ENCODE measurements around the gene TMEM131L. TPM values are rescaled to one million over a fixed set of nuclear protein-coding genes. Genes with fewer than 3 reads are reported as not detected.

The TMEM131L gene
- total and polyA plus RNA-seq, 8 donors, result 2.4 to 40.0 (median 13.6) TPM

DNA sequence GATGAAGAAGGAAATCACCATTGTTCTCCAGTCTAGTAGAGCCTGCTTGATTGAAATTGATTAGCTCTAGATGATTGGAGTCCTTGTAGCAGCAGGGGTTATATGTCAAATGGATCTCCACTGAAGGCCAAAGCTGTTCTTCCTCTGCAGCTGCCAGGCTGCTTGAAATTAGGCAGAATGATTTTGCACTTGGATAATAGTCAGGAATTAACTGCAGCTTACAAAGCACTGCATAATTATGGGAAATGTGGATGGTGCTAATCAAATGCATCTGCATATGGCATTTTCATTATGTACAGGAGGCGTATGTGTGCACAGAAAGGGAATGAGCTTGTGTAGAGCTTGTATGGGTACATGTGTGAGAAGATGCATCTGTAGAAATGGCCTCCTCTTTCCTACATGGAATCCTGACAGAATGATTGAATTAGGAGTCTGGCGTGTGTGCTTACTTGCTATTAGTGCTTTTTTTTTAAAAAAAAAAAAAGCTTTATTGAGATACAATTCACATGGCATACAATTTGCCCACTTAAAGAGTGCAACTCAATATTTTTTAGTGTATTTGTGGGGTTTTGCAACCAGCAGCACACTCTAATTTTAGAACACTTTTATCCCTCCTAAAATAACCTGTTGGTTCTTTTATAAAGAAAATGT, 65.9 kb downstream of the TMEM131L start:
- 78 to 90% (median 78%) methylated on average over 2 of the region's 2 CpGs for WGBS, 5 donors
- no peak for DNase-seq
- Histone ChIP-seq H3K9me3 (no peaks in the 10 kb centered on the region), H3K27me3 (no peaks in the 10 kb centered on the region), H3K27ac (no peak overlapping the region), H3K4me1 (peaks cover 9 to 71% (median 34%) of the 10 kb centered on the region in 4 donors), H3K4me3 (no peak overlapping the region), H3K36me3 (no peaks in the 10 kb centered on the region)
- TF ChIP-seq EP300 (IDR thresholded peaks at IDR 0.05) (no peak), POLR2AphosphoS5 (IDR thresholded peaks at IDR 0.05) (no peak), POLR2A (IDR thresholded peaks at IDR 0.05) (no peak)
- TF ChIP-seq, protein P1, sequence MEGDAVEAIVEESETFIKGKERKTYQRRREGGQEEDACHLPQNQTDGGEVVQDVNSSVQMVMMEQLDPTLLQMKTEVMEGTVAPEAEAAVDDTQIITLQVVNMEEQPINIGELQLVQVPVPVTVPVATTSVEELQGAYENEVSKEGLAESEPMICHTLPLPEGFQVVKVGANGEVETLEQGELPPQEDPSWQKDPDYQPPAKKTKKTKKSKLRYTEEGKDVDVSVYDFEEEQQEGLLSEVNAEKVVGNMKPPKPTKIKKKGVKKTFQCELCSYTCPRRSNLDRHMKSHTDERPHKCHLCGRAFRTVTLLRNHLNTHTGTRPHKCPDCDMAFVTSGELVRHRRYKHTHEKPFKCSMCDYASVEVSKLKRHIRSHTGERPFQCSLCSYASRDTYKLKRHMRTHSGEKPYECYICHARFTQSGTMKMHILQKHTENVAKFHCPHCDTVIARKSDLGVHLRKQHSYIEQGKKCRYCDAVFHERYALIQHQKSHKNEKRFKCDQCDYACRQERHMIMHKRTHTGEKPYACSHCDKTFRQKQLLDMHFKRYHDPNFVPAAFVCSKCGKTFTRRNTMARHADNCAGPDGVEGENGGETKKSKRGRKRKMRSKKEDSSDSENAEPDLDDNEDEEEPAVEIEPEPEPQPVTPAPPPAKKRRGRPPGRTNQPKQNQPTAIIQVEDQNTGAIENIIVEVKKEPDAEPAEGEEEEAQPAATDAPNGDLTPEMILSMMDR (IDR thresholded peaks at IDR 0.05), result no peak
- intact Hi-C loops (cut with DNase I; ENCODE audit: low total_unique reads), result no loop called here

DNA sequence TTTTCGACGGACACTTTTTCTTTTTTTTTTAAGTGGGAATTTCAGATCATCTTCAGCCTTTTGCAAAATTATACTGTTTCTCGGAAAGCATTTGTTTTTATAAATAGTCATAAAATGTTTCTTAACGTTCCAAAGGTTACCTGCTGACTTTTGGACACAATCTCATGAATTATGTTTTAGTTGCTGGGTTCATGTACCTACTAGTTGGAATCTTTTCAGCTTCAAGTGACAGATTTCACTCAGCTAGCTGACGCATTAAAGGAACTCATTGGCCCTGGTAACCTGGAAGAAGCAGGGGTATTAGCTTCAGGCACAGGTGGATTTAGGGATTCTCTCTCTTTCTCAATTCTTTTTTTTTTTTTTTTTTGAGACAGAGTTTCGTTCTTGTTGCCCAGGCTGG, 66.5 kb downstream of the TMEM131L start:
- no peak for DNase-seq

DNA sequence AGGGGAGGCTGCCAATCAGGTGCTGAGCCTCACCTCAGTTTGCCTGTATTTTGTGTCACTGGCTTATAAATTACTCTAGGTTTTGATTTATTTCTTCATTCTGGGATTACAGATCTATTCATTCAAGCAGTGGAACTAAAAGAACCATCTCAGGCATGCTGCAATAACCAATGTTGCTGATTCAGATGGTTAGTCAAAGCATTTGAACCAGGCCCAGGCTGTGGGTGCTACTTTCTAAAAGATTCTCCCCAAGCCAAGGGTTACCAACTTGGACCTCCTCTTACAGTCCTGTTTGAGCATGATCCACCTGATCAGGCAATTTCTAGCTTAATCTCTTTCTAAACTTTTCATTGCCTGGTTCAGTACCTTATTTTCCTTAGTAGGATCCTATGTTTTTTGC, 67.2 kb downstream of the TMEM131L start:
- no peaks in the 10 kb centered on the region for H3K27me3 ChIP-seq
- H3K9me3 ChIP-seq, result no peaks in the 10 kb centered on the region
- peaks cover 12 to 70% (median 41%) of the 10 kb centered on the region in 4 donors for H3K4me1 ChIP-seq
- H3K4me3 ChIP-seq, result no peak overlapping the region
- no peaks in the 10 kb centered on the region for H3K36me3 ChIP-seq
- no peak for DNase-seq
- TF ChIP-seq POLR2A (IDR thresholded peaks at IDR 0.05), result no peak
- TF ChIP-seq, protein P1 (IDR thresholded peaks at IDR 0.05), result no peak
- no peak for TF ChIP-seq POLR2AphosphoS5 (IDR thresholded peaks at IDR 0.05)
- TF ChIP-seq EP300 (IDR thresholded peaks at IDR 0.05), result no peak
- no peak overlapping the region for H3K27ac ChIP-seq
- intact Hi-C loops (cut with DNase I; ENCODE audit: low total_unique reads), result no loop called here

More for the DNA sequence above, 66.5 kb downstream of the TMEM131L start:
- H3K4me1 ChIP-seq, result peaks cover 9 to 66% (median 37%) of the 10 kb centered on the region in 4 donors
- H3K9me3 ChIP-seq, result no peaks in the 10 kb centered on the region
- H3K27ac ChIP-seq, result no peak overlapping the region
- 82 to 95% (median 88%) methylated on average over 6 of the region's 6 CpGs for whole genome bisulfite sequencing, 5 donors
- no peaks in the 10 kb centered on the region for H3K36me3 ChIP-seq
- no peaks in the 10 kb centered on the region for H3K27me3 ChIP-seq
- H3K4me3 ChIP-seq, result no peak overlapping the region
- TF ChIP-seq EP300 (IDR thresholded peaks at IDR 0.05), result no peak
- no peak for TF ChIP-seq POLR2AphosphoS5 (IDR thresholded peaks at IDR 0.05)
- TF ChIP-seq POLR2A (IDR thresholded peaks at IDR 0.05), result no peak
- TF ChIP-seq, protein P1 (IDR thresholded peaks at IDR 0.05), result no peak
- intact Hi-C loops (cut with DNase I; ENCODE audit: low total_unique reads), result no loop called here

DNA sequence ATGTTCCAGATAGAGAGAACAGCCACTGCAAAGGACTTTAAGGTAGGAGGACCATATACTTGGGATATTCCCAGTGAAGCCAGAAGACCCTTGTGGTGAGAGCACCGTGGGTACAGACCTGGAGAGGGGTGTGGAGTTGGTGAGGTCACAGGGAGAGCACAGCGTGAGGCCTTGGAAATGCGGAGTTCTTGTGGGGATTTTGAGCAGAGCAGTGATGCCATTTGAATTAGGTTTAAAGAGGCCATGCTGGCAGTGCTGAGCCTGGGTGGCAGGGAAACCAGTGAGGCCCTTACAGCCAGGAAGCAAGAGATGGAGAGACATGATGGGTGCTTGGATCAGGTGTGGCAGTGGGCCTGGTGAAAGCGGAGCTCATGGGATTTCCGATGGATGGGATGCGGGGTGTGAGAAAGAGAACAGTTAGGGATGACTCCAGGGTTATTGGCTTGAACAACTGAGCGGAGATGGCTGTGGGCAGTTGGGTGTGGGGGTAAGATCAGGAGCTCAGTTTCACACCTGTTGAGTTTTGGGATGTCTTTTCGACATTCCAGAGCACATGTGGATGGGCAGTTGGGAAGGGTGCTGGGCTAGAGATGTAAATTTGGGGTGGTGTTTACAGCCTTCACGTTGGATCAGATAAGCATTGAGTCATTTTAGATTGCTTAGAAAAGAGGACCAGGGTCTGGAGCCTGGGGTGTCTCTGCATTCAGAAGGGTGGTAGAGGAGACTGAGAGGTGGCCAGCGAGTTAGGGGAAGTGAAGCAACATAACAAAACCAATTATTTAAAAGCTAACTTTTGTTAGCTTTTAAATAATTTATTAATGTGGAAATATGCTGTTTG, 68.9 kb downstream of the TMEM131L start:
- 80 to 88% (median 82%) methylated on average over 10 of the region's 10 CpGs for WGBS, 5 donors
- H3K27me3 ChIP-seq, result no peaks in the 10 kb centered on the region
- H3K4me3 ChIP-seq, result no peak overlapping the region
- DNase-seq, result no peak
- no peak overlapping the region for H3K27ac ChIP-seq
- intact Hi-C loops (cut with DNase I; ENCODE audit: low total_unique reads), result no loop called here
- H3K4me1 ChIP-seq, result peaks cover 17 to 69% (median 40%) of the 10 kb centered on the region in 4 donors
- no peaks in the 10 kb centered on the region for H3K9me3 ChIP-seq
- H3K36me3 ChIP-seq, result no peaks in the 10 kb centered on the region
- no peak for TF ChIP-seq POLR2AphosphoS5 (IDR thresholded peaks at IDR 0.05)
- no peak for TF ChIP-seq EP300 (IDR thresholded peaks at IDR 0.05)
- TF ChIP-seq, protein P1 (IDR thresholded peaks at IDR 0.05), result no peak
- TF ChIP-seq POLR2A (IDR thresholded peaks at IDR 0.05), result no peak
